OCI-LY7 (cell line): ENCODE measurements around the gene ATP6V1B1.

ENCODE experiments used
- EZH2phosphoT487 ChIP-seq: fragments of 200-600 bp; sonication (generic); IDR thresholded peaks from 2 replicates; pipeline ENCODE4 v1.6.1; 2018; ENCODE audit warnings: low read depth, borderline replicate concordance, mild to moderate bottlenecking, mixed run types, antibody characterized with exemption, low read length, moderate library complexity, mixed read lengths
- TF ChIP-seq, protein P1 (sequence below): fragments of 200-600 bp; sonication (generic); conservative IDR thresholded peaks from 2 replicates; pipeline ENCODE4 v1.5.1; 2014; ENCODE audit warnings: mild to moderate bottlenecking, antibody characterized with exemption, low read length, moderate library complexity, mixed read lengths

DNA sequence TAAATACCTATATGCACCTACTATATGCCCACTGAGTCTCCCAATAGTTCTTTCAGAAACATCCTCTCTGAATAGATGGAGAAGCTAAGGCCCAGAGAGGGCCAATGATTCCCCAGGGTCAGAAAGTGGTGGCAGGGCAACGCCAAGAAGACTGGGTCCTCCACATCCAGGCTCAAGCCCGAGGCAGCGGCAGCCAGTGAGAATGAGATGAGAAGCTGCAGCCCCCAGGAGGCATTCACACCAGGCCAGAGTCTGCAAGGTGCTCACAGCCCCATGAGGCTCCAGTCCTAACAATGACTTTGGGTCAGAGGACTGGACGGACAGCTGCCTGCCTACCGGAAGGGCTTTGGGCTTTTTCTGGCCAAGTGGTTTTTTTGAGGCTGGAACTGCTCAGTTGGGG, 55.4 kb downstream of the ATP6V1B1 start:
- TF ChIP-seq, protein P1, sequence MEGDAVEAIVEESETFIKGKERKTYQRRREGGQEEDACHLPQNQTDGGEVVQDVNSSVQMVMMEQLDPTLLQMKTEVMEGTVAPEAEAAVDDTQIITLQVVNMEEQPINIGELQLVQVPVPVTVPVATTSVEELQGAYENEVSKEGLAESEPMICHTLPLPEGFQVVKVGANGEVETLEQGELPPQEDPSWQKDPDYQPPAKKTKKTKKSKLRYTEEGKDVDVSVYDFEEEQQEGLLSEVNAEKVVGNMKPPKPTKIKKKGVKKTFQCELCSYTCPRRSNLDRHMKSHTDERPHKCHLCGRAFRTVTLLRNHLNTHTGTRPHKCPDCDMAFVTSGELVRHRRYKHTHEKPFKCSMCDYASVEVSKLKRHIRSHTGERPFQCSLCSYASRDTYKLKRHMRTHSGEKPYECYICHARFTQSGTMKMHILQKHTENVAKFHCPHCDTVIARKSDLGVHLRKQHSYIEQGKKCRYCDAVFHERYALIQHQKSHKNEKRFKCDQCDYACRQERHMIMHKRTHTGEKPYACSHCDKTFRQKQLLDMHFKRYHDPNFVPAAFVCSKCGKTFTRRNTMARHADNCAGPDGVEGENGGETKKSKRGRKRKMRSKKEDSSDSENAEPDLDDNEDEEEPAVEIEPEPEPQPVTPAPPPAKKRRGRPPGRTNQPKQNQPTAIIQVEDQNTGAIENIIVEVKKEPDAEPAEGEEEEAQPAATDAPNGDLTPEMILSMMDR, result no peak
- TF ChIP-seq EZH2phosphoT487, result no peak
